NCI-H748 treated with DMSO at 0.1 percent for 48 hours (cell line): ENCODE data around the gene IFIH1.

Experiments used
- DNase-seq: peaks from one replicate; lab custom pipeline; 2025; lab: John Stamatoyannopoulos, UW

Gene IFIH1

DNA sequence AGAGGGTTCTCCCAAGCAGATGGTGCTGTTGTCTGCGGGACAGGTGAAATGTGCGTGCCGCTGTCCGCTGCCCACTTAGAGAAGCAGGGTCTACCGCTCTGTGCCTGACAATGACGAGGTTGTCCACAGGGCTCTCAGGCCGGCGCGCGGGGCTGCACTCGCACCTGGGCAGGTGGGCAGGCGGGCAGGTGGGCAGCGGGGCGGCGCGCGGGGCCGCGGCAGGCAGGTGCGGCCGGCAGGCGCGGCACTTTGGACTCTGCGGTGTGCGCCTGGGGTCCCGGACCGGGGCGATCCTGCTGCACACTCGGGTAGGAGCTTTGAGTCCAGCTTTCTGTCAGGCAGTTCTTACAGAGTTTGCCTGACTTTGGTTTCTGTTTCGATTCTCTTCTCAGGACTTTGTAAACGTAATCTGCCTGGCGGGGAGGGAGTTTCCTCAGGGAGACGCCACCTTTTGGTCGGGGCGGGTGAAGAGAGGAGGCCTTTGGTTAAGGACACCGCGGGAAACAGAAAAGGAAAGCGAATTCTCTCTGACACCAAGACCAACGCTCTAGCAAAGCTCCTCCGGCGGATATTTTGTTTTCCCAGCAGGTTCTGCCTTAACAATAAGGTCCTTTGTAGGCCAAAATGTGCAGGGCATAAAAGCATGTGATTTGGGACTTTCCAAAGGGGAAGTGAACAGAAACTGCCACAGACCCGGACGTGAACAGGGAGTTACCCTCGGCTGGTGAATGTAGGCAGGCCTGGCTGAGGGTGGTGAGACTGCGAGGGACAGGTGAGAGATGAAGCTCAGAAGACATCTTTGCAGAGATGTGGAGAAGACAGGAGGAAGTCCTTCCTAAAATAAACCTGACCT, at the start of gene IFIH1:
Gene IFIH1, minus strand, starts transcription at position 357 of the 853 bp plus-strand sequence. CDS start 377 bp downstream, outside the sequence.
- DNase-seq: peak; percentile 78

DNA sequence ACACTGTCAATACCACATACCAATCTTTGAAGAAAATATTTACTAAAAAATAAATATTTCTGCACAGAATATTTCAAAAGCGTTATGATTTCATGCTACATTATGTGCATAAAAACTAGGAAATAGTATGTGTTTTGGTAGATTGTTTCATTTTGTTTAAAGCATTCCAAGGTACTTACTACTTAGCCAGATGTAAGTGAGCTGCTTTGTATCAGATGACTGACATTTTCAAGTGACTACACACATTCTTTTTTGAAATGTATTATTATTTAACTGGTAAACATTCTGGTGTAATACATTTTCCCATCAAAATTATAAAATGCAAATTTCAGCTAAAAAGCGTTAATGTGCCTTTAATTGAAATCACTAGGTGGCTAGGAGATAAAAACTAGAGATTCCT, 46.9 kb upstream of the IFIH1 start:
- DNase-seq: no peak

DNA sequence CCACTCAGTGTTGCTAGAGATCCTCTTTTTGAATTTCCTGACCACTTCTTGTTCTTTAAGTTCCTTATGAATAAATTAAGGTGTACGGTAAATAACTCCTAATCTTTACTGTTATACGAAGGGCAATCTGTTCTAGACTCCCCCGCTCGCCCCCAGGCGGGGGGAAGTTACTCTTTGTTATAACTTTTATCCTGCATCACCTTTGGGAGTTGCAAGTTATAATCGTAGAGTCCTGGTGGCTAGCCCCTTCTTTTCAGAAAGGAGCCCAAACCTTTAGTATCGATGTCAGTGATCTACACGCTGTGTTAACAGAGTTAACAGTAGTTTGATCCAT, 26.1 kb upstream of the IFIH1 start:
- DNase-seq: no peak

DNA sequence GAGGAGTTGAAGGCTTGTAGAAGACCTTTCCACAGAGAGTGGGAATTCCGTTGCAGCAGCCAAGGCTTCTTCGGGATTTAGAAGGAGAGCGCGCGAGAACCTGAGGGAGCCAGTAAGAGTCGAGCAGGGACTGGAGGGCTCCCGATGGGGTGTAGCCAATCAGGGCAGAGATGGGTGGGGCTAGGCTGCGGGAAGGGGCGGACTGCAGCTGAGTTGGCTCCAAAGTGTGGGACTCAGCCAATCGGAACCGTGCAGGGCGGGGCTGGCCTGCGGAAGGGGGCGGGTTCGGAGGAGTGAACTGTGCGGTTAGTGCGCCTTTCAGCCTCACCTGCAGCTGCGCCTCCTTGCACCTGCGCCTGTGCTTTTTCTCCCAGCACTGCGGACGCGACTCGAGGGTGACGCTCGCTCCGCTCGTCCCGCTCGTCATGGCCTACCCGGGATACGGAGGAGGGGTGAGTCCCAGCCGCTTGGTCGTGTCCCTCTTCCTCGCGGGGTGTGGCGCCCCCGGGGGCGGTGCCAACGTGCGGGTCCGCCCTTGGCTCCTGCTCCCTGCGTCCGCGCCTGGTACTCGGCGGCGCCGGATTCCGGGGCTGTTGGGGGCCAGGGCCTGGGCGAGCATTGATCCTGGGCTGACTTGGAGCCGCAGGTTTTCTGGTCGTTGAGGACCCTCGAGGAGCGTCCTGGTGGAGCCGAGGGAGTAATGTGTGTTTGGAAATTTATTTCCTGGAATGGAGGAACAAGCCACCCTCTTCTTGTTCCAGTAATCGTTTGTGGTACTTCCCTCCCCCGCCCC, 25.5 kb upstream of the IFIH1 start, which contains the start of gene GCA:
Gene GCA, plus strand, starts transcription at position 309 of the 793 bp plus-strand sequence. Its CDS starts 117 bp downstream, at position 426.
- DNase-seq: peak; percentile 96

DNA sequence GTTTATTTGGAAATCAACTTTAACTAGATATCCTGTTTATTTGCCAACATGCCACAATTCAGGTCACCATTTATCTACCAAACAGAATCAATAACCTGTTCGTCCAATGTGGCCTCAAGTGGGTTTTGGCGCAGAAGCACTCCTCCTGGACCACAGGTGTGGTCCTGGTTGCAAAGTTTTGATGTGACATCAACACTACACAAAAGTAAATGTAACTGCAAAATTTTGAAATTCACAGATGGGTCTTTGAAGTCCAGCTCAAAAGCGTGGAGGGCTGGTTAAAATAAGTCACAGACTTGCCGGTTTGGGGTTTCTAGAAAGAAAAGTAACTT, 25.0 kb upstream of the IFIH1 start:
- DNase-seq: no peak

DNA sequence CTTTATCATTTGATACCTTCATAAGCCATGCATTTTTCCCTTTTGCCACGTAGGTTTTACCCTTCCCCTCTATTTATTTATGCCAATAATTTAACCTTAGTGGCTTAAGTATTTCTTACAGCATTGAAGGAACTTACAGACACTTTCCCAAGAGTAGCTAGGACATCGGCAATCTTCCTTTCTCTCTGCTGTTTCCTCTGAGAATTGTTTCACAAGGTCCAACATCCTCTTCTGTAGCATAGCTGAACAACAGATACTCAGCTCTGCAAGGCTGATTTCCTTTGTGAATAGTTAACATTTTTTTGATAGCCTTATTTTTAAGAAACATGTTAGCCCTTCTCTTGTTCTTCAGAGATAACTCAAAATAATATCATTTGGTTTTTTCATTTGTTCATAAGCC, 24.4 kb upstream of the IFIH1 start:
- DNase-seq: no peak

DNA sequence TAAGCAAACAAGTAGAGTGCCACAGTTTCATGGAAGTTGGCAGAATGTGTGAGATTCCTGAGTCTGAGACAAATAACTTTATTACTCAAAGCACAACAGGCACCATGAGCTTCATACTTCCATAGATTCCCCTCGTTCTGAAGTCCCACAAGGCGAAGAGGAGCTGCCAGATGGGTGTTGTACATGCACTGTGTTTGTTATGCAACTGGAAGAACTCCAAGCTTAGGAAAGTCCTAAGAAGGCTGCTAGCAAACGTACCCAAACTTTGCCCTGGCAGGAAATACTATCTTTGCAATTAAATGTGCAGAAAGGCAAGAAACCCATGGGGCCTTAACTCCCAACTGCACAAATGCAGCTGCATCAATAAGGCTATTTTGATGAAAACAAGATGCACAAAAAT, 23.8 kb upstream of the IFIH1 start:
- no peak for DNase-seq

DNA sequence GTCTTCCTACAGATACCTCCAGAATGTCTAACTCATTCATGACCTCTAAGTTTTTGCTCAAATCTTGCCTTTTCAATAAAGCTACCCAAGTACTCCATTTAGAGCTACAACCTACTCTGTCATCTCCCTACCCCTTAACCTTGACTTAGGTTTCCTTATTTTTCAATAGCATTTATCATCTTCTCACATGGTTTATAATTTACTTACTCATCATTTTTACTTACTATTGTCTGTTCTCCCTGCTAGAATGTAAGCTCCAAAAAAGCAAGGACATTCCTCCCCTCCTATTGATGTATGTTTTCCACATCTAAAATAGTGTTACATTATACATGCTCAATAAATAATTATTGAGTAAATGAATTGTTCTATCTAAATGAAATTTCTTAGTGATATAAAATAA, 22.3 kb upstream of the IFIH1 start:
- DNase-seq: no peak

DNA sequence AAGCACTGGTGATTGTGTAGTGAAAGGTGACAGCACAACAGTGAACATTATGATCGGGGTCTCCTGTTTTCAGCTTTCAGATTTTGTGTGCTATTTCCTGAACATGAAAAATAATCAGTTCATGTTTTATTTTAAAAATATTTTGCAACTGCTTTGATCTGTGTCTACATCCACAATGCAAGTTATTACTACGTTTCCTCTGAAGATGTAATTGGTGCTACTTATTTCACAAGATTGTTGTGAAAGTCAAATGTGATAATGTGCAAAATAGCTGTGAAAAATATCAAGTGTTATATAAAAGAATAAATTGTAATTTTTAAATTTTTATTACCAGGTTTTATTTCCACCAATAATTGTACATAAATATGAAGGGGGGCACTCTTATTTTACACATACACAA, 19.4 kb upstream of the IFIH1 start:
- no peak for DNase-seq

DNA sequence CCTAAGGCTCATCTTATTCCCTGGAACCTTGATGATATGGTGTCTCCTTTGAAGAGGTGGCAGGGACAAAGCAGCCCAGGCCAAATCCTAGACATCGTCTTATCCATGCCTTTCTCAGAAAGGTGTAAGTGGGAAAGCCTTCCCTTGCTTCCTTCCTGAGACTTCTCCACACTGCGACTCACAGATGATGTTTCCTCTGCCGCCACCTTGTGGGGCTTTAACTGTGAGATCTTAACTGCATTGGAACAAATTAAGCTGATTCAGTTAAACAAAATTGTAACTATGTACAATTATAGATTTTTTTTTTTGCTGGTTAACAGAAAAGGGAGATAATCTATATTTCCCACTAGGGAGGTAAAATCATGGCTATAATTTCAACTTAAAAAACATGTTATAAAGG, 15.5 kb upstream of the IFIH1 start:
- peak; percentile 7 for DNase-seq

DNA sequence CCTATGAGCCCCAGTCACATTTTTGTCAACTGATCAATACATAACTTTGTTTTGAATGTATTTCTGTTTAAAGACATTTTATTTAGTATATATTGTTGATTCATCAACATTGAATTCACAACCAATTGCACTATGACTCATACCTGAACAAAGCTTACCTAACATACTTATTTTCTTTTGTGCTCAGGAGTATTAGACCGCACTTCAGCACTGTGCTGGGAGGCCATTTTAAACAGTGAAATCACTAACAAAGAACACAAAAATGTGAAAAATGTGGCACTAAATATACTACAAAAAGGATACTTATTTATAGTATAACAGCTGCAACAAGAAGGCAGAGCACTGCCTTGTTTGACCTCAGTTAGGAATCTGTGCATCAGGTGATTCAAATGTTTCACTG, 12.4 kb upstream of the IFIH1 start:
- no peak for DNase-seq

DNA sequence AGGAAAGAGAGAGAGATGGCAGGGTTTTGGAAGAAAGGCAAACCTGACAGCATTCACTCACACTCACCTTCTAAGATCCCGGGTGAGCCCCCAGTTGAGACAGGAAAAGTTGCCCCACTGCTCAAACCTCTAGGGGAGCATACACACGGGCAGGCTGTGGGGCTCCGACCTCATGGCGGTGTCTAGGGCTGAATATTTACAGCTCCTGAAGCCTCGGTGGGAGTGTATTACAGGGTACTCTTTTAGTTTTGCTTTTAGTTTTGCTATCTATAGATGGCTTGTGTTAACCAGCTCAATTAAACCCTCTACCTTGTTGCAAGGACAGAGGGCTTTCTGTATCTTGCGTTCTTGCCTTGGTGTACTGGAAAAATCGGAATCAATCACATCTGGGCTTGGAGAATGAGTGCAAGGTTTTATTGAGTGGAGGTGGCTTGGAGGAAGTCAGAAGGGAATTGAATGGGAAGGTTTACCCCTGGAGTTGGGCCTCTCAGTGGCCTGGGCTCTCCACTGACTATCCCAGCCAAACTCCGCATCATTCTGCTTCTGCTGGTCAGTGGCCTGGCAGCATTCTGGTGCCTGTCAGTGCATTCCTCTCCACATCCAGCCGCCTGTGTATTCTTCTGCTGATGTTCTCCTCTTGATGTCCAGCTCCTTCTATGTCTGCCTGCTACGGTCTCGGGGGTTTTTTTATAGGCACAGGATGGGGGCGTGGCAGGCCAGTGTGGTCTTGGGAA, 10.1 kb upstream of the IFIH1 start:
- no peak for DNase-seq

DNA sequence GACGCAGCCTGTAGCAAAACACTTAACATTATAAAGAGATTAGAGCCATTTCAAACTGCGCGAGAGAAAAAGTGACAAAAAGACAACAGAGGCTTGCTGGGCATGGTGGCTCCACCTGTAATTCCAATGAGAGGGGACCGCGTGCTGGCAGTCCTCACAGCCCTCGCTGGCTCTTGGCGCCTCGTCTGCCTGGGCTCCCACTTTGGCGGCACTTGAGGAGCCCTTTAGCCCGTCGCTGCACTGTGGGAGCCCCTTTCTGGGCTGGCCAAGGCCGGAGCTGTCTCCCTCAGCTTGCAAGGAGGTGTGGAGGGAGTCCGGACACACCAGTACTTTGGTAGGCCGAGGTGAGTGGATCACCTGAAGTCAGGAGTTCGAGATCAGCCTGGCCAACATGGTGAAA, 9.3 kb upstream of the IFIH1 start:
- no peak for DNase-seq

DNA sequence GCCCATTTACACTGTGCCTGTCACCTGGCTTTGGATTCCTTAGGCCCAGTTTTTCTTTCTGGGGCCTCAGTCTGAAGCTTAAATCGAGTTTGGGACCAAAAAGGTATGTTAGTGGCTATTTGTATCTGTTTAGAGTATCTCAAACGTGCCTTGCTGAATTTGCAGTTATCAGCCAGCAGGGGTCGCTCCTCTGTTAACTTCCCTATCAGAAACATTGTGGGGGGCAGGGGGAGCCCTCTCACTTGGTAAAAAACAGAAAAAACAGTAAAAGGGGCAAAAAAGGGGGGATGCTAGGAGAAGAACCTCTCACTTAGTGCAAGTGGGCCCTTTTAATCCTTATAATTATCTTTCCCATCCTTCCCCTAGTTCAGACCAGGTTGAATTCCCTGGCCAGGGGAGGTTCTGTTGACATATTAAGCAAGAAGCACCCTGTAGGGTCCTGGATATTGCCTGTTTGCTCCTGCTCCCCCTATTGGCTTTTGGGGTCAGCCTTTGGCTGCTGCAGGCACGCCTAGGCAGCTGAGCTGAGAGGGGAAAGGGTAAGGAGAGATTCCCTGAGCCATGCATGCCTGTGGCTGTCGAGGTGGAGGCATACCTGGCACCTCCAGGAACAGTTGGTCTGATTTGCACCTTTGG, 8.8 kb upstream of the IFIH1 start:
- no peak for DNase-seq

DNA sequence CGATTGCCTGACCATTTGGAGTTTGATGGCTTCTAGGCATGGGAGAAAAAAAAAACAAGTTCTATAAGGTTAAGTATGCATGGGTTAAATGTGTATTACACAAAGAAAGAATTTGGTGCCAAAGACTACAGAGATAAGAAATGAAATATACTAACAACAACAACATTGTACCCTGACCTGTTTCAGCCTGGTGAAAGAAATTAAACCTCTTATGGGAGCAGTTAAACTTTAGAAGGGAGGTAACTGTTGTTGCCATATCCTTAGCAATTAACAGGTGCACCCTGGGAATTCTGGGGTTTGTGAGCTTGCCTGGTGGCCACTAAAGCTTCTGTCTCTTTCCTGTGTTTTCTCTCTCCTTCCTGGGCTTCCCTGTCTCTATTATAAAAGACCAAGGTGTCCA, 6.5 kb upstream of the IFIH1 start:
- DNase-seq: no peak

DNA sequence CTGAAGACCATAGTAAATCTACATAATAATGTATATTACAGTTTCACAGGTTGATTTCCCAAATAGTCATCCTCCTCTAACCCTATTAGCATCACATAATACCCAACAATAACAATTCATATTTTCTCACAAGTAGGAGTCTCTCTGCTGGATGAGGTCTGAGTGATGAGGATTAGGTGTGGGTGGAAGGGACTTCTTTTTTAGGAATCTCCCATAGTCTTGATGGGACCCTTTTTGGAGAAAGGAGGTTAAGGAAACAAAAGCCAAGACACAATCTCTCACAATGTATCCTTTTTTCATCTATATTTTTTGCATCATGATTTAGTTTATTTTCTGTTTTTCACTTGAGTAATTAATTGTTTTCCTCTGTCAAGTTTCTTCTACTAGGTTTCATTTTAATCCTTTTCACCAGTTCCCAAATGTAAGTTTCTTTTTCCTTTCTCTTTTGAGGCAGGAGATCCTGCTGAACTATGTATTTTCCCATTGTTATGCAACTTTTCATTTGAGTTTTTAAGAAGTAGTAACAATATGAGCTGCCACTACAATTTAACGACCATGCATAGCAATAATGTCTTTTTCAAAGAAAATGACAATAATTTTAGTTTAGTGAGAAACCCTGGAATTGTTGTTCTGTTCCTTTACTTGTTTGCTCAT, 2.5 kb upstream of the IFIH1 start:
- DNase-seq: no peak

DNA sequence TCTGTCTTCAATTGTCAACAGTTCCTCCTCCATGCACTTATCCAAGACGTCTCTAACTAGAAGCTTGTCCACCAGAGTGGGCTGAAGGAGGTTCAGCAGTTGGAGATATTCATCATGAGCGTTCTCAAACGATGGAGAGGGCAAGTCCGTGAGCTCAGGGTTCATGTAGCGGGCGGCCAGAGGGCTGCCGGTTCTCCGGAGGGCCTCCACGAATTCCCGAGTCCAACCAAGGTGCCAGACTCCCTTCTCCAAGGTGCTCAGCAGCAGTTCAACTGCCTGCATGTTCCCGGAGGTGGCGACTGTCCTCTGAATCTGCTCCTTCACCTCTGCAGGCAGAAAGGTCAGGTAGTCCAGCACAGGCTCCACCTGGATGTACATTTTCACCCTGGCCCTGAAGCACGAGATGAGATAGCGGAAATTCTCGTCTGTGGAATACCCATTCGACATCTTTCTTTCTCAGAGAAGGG, 590 bp downstream of the IFIH1 start:
- DNase-seq: peak; percentile 29

DNA sequence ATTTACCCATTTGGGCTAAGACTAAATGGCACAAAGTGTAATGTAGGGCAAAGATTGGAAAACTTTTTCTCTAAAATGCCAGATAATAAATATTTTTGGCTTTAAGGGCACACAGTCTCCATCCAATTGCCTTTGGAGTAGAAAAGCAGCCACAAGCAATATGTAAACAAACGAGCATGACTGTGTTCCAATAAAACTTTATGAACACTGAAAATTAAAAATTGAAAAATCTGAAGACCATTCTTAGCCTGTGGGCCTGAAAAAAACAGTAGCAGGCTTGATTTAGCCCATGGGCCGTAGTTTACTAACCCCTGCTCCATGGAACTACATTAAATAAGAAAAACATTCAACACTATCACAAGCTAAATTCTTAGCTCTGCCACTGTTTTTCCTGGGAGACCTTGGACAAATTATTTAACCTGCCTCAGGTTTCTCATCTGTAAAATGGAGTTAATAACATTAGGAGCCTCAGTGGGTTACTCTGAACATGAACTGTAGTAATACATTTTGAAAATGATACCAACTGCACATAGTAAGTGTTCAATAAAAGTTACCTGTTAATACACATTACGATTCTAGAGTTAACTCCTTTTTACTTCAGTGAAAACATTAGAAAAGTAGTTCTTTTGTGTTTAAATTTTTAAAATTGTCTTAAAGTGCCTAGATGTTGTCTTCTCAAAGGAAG, 1.3 kb downstream of the IFIH1 start:
- DNase-seq: no peak

DNA sequence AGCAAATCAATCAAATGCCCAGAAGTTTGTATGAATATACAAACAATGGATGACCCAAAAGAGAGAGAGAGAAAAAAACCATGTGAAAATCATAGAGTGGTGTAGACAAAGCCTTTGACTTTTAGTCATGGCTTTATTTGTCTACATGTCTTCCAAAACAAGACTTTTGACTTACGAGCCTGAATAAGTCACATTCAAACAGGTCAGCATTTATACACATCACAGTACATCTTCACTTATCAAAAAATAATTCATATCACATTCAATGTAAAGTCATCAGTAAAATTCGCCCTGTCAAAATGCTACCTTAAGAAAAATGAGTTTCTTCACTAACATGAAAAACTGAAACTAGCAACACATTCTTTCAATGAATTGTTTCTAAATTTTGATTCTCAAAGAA, 1.9 kb downstream of the IFIH1 start:
- DNase-seq: no peak

DNA sequence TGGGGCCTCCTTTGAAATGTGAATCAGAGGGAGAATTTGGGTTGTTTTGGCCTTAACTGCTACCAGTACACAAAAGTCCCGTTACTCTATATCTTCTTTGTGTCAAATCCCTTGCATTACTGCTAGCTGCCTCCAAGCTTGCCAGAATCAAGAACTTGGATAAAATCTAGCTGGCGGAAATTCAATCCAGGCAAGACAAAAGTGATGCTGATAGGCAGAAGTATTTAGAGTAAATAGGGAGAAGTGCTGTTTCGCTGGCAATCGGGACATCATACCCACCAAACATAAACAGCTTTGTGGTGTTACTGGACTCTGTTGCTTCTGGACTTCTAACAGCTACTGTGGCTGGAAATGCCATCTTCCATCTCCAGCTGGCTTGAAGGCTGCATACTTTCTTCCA, 2.5 kb downstream of the IFIH1 start:
- DNase-seq: no peak

DNA sequence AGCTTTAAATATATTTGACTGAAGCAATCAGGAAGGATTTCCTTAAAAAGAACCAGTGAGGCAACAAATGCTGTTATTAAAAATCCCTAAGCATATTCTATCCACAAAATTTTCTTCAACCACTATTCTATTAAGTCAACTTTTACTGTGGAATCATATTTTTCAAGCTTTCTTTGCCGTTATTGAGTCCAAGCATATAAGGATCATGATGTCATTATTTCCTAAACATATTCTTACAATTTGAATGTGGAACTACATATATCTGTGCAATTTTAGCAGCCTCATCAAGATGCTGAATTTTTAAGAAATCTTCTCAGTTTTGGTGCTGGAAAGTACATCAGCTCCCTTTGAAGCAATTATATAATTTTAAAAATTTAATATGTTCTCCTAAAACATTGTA, 5.6 kb downstream of the IFIH1 start:
- DNase-seq: no peak
